Endodermal cell (in vitro differentiated cells): ENCODE data around the gene ZNF425. TPM values are rescaled to one million over a fixed set of nuclear protein-coding genes. Genes with fewer than 3 reads are reported as not detected.
A peak's percentile ranks its signal among the peaks of the same experiment; 100 is the strongest.

Experiments
- DNase-seq: peaks from one replicate; pipeline ENCODE4 v3.0.0-alpha.2; 2017
- H3K27ac ChIP-seq: 2 replicates; pipeline ENCODE4 v1.5.1; 2013; ENCODE audit warnings: mild to moderate bottlenecking, low read depth, low read length, moderate library complexity
- H3K27me3 ChIP-seq: 2 replicates; pipeline ENCODE4 v1.6.1; 2013; ENCODE audit warnings: mild to moderate bottlenecking, low read length, moderate library complexity; ENCODE audit not compliant: insufficient read depth, control insufficient read depth, poor library complexity, severe bottlenecking
- H3K36me3 ChIP-seq: 2 replicates; pipeline ENCODE4 v1.7.0; 2013; ENCODE audit warnings: mild to moderate bottlenecking, low read length, moderate library complexity; ENCODE audit not compliant: control insufficient read depth, insufficient read depth
- H3K4me1 ChIP-seq: one replicate; pipeline ENCODE4 v1.7.0; 2013; ENCODE audit warnings: low read length; ENCODE audit not compliant: control insufficient read depth, insufficient read depth
- H3K4me3 ChIP-seq: 2 replicates; pipeline ENCODE4 v1.5.1; 2013; ENCODE audit warnings: mild to moderate bottlenecking, low read length, moderate library complexity
- H3K9ac ChIP-seq: 2 replicates; pipeline ENCODE4 v1.6.1; 2013; ENCODE audit warnings: mild to moderate bottlenecking, low read length, moderate library complexity; ENCODE audit not compliant: poor library complexity, severe bottlenecking; ENCODE audit errors: extremely low read depth
- H3K9me3 ChIP-seq: 2 replicates; pipeline ENCODE4 v1.6.1; 2013; ENCODE audit warnings: mild to moderate bottlenecking, low read length, moderate library complexity; ENCODE audit not compliant: control insufficient read depth
- H3K27ac Mint-ChIP-seq: 2 replicates; pipeline ENCODE4 v1.8.0; 2020; ENCODE audit warnings: mixed read lengths
- H3K27me3 Mint-ChIP-seq: 2 replicates; pipeline ENCODE4 v1.8.0; 2021; ENCODE audit warnings: mild to moderate bottlenecking, mixed read lengths; ENCODE audit not compliant: insufficient read depth
- H3K36me3 Mint-ChIP-seq: 2 replicates; pipeline ENCODE4 v1.8.0; 2020; ENCODE audit warnings: low read depth, mixed read lengths
- H3K4me1 Mint-ChIP-seq: 2 replicates; pipeline ENCODE4 v1.8.0; 2020; ENCODE audit warnings: mixed read lengths
- H3K4me3 Mint-ChIP-seq: 2 replicates; pipeline ENCODE4 v1.8.0; 2020; ENCODE audit warnings: mild to moderate bottlenecking, moderate library complexity, mixed read lengths
- H3K9me3 Mint-ChIP-seq: 2 replicates; pipeline ENCODE4 v1.8.0; 2020; ENCODE audit warnings: mild to moderate bottlenecking, mixed read lengths
- CTCF ChIP-seq: fragments of 200-600 bp; sonication (generic); conservative IDR thresholded peaks from 2 replicates; pipeline ENCODE4 v1.5.0; 2021; ENCODE audit warnings: antibody characterized with exemption, mild to moderate bottlenecking
- WGBS, 2 experiments: methylation state at CpG; one replicate each; pipeline versions ENCODE4 v1.1.5 to v1.1.7; 2013; ENCODE audit warnings: missing lambda C conversion rate in 2 of 2, mixed read lengths in 1 of 2; ENCODE audit not compliant: insufficient coverage in 1 of 2, insufficient read length in 1 of 2; 5-methylcytosine and 5-hydroxymethylcytosine counted together
- total RNA-seq, 2 donors: library from RNA; stranded (reverse); fragmentation: NEBNext Ultra II Directional in 1 of 2; extraction: Animal tissue kit (Norgen Biotek cat#: 25700) in 1 of 2; gene quantifications; 2 replicates in 1 of 2; 3 replicates in 1 of 2; pipeline ENCODE4 v1.2.1, GENCODE V29; 2021

ZNF425 gene
- total RNA-seq, 2 donors from 2014 or later = 2.1 to 2.7 TPM

- Histone ChIP-seq H3K9ac (peak overlapping the region; percentile 89), H3K4me3 (peak overlapping the region; percentile 88), H3K27ac (peak overlapping the region; percentile 56), H3K9me3 (peaks cover 4% of the 10 kb centered on the region), H3K4me1 (no peaks in the 10 kb centered on the region), H3K36me3 (peaks cover 3% of the 10 kb centered on the region), H3K27me3 (no peaks in the 10 kb centered on the region)
- DNase-seq = no peak
- TF ChIP-seq CTCF = no peak
- H3K4me1 Mint-ChIP-seq = peaks cover 12% of the 10 kb centered on the region
- peaks cover 9% of the 10 kb centered on the region for H3K9me3 Mint-ChIP-seq
- H3K36me3 Mint-ChIP-seq = peaks cover 11% of the 10 kb centered on the region
- H3K27me3 Mint-ChIP-seq = no peaks in the 10 kb centered on the region
- H3K4me3 Mint-ChIP-seq = peak overlapping the region; percentile 97
- 3 to 8% methylated on average over 10 to 21 of the region's 21 CpGs for WGBS, 2 experiments
- peak overlapping the region; percentile 98 for H3K27ac Mint-ChIP-seq
Observed at GRCh38 chr7:149125189-149125862, 798 bp downstream of the ZNF425 start.

GRCh38 chr7:149109969-149110368, 16.2 kb downstream of the ZNF425 start:
- no peaks in the 10 kb centered on the region for H3K36me3 ChIP-seq
- H3K4me1 ChIP-seq = no peaks in the 10 kb centered on the region
- H3K9me3 ChIP-seq = no peaks in the 10 kb centered on the region
- TF ChIP-seq CTCF = no peak
- no peak overlapping the region for H3K4me3 ChIP-seq
- H3K36me3 Mint-ChIP-seq = peaks cover 13% of the 10 kb centered on the region
- no peaks in the 10 kb centered on the region for H3K27me3 ChIP-seq
- no peak overlapping the region for H3K9ac ChIP-seq
- no peak overlapping the region for H3K27ac Mint-ChIP-seq
- DNase-seq = no peak
- no peaks in the 10 kb centered on the region for H3K4me1 Mint-ChIP-seq
- no peaks in the 10 kb centered on the region for H3K27me3 Mint-ChIP-seq
- H3K27ac ChIP-seq = no peak overlapping the region
- WGBS, 2 experiments = 86 to 94% methylated on average over 10 to 12 of the region's 12 CpGs
- H3K9me3 Mint-ChIP-seq = no peaks in the 10 kb centered on the region
- no peak overlapping the region for H3K4me3 Mint-ChIP-seq

GRCh38 chr7:149104749-149105148, 21.4 kb downstream of the ZNF425 start:
- no peak overlapping the region for H3K27ac Mint-ChIP-seq
- H3K4me1 Mint-ChIP-seq = no peaks in the 10 kb centered on the region
- no peaks in the 10 kb centered on the region for H3K9me3 ChIP-seq
- 95 to 98% methylated on average over 25 of the region's 25 CpGs for WGBS, 2 experiments
- H3K4me3 ChIP-seq = no peak overlapping the region
- no peaks in the 10 kb centered on the region for H3K9me3 Mint-ChIP-seq
- no peak overlapping the region for H3K4me3 Mint-ChIP-seq
- H3K36me3 ChIP-seq = no peaks in the 10 kb centered on the region
- no peak overlapping the region for H3K27ac ChIP-seq
- no peaks in the 10 kb centered on the region for H3K27me3 Mint-ChIP-seq
- H3K27me3 ChIP-seq = no peaks in the 10 kb centered on the region
- no peaks in the 10 kb centered on the region for H3K4me1 ChIP-seq
- H3K9ac ChIP-seq = no peak overlapping the region
- peaks cover 15% of the 10 kb centered on the region for H3K36me3 Mint-ChIP-seq
- no peak for DNase-seq
- no peak for TF ChIP-seq CTCF
